Measurements from ENCODE around the gene WIPI1. TPM values are rescaled to one million over a fixed set of nuclear protein-coding genes. Genes with fewer than 3 reads are reported as not detected.
A peak's percentile ranks its signal among the peaks of the same experiment; 100 is the strongest.

WIPI1 gene
- polyA plus RNA-seq, 3 donors, result 24.9 to 33.5 (median 29.3) TPM

DNA sequence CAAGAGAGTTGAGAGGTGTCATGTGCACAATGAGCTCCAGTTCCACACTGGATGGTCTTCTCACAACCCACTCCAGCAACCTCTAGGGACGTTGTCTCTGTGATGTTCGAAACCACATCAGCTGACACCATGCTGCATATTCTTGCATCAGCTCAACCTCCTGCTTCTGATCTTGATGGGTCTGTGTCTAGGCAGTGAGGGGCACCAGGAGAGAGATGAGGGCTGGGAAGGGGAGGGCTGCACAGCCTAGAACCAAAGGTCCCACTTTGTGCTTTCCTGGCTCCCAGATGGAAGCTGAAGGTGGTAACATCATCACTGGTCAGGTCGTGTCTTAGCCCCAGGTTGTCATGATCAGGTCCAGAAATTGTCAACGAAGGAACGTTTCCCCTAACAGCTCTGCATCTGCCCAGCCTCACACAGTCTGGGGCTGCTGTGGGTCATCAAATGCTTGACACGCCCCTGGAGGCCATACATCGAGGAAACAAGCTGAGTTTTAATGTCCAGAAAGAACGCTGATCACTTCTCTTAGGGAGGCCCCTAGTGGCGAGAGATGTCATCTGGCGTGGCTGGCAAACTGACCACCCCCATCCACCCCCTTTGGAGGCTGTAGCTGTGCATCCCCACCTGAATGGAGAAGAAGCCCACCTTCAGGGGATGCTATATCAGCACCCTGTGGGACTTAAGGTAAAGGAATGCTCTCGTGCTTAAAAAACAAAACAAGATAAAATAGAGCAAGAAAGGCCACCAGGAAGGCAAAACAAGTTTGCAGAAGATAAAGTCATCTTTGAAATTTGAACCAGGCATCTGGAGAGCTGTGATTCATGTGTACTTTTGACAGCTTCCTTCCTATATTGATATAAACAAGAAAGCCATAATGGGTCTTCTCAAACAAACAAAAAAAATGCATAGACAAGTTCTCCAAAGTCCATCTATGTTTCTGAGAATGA lies 58.3 kb downstream of the WIPI1 start:
- DNase-seq (ENCODE audit: extremely low read depth in 1 of 11, low read depth in 9 of 11, low spot score in 4 of 11), result peak in 4 of 11 donors; percentile 47 to 67 (median 59)

DNA sequence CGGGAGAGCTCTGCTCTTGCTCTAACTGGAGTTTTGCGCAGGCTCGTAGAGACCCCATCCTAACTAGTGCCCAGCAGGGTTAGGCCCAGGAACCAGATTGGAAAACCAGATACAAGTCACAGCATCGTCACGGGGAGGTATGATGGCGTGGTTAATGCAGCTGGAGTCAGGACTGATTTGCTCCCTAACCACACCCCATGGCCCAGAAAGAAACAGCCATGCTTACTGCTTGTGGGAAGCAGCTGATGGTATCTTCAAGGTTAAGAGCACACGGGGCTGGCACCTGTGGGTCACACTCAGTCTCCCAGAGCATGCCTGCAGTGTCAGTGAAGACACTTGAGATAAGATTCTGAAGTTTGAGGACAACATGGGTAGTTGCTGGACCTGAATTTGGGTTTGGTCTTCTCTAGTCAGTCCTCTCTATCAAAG lies 60.2 kb downstream of the WIPI1 start:
- DNase-seq (ENCODE audit: extremely low read depth in 1 of 11, low read depth in 9 of 11, low spot score in 4 of 11), result no peak

DNA sequence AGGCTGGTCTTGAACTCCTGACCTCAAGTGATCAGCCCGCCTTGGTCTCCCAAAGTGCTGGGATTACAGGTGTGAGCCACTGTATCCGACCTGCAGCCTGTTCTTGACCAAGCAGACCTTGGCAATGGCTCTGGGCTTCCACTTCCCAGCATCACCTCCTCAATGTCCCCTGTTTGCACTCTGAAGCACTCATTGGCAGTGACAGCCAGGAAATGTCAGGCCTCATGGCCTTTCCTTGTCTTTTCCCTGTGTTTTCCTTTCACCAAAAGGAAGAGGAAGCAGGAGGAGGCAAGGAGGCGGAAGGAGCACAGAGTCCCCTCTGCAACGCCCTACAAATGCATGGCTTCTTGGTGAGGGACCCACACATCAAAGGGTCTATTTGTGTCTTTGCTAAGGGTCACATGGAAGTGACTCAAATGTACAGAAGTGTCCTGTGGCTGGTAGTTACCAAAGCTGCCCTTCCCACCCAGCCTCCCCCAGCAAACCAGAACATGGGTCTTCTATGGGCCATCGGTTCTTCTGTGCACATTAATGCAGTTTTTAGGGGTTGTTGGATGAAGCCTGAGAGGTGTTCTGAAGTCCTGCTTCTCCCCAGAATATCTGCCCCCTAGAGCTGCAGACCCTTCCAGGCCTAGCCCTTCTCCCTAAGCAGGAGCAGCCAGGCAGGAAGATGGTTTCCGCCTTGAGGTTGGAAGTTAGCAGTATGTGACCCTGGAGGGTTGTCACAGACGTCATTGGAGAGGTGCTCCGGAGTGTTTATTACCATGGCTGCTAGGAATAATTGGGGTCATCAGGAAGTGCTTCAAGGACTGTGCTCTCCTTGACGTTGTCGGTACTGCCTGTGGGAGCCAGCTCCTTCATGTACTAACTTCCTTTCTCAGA lies 60.8 kb downstream of the WIPI1 start:
- no peak for DNase-seq (ENCODE audit: extremely low read depth in 1 of 11, low read depth in 9 of 11, low spot score in 4 of 11)

DNA sequence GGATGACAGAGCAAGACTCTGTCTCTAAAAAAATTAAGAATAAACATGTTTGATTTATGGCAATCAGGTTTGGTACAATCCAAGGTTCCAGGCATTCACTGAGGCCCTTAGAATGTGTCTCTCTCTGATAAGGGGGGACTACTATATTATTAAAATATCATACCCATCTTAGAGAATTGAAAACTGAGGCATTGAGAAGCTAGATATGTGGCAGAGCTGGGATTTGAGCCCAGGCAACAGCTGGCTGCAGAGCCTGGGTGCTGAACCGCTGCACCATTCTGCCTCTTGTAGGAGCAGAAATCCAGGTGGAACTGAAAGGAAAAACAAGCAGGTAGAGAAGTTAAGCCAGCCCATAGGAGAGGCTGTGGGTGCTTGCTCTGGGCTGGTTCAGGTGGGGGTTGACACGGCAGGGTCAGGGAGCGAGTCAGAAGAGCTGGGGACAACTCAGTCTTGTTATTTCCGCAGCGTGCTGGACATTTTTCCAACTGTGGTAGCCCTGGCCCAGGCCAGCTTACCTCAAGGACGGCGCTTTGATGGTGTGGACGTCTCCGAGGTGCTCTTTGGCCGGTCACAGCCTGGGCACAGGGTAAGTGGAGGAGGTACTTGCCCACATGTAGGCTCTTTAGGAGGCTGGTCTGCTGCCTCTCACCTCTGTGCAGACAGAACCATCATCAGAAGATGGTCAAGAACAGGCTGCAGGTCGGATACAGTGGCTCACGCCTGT lies 62.5 kb downstream of the WIPI1 start:
- no peak for DNase-seq (ENCODE audit: extremely low read depth in 1 of 11, low read depth in 9 of 11, low spot score in 4 of 11)

DNA sequence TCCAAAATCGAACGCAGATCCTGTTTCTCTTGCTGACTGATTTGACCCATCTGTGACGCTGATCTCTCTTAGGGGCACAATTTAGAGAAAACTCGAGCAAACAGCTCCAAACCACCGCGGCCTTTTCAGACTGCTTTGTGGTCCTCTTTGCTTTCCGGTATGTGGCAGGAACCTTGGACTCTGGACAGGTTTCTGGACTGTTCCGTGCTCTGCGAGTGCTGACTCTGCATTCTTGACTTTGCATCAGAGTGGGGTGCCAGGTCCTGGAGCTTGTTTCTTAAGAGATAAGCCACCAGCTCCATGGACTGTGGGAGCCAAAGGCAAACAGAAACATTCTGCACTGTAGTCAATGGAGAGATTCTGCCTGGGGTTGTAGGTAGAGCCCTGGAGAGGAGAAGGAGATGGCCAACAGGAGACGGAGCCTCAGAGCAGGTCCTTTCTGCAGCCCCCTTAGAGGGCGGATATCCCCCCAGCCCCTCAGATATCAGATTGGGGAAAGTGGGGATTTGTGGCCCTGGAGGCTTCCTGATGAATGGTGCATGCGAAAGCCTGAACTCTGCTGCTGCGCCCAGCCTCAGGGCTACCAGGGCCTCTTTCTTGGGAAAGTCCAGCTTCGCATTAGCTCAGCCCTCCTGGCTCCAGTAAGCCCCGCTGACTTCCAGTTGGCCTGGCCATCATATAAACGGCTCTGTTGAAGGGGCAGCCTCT lies 65.6 kb downstream of the WIPI1 start:
- no peak for DNase-seq (ENCODE audit: extremely low read depth in 1 of 11, low read depth in 9 of 11, low spot score in 4 of 11)

DNA sequence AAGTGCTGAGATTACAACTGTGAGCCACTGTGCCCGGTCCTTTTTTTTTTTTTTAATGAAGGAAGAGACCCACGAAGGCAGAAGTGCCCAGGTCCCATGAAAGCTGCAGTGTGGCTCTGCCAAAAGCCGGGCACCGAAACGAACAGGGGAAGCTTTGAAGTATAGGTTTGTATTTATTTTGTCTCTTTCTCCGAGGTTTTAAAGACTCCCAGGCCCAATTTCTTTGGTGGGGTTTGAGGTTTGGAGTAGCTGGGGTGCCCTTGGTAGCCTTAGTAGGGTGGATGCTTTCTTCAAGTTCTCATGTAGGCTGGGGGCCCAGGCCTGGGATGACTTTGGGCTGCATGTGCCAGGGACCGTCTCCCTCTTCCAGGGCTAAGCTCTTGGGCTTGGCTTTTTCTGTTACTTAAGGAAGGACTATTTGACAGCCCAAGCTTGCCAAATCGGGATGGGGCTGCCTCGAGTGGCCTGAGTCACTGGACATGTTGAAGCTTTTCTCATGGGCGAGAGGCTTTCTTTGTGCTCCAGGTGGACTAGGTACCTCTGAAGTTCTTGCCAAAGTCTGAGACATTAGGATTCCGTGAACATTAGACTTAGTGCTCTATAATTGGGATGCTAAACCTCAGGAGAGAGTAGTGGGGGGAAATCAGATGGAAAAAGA lies 66.3 kb downstream of the WIPI1 start:
- no peak for DNase-seq (ENCODE audit: extremely low read depth in 1 of 11, low read depth in 9 of 11, low spot score in 4 of 11)

DNA sequence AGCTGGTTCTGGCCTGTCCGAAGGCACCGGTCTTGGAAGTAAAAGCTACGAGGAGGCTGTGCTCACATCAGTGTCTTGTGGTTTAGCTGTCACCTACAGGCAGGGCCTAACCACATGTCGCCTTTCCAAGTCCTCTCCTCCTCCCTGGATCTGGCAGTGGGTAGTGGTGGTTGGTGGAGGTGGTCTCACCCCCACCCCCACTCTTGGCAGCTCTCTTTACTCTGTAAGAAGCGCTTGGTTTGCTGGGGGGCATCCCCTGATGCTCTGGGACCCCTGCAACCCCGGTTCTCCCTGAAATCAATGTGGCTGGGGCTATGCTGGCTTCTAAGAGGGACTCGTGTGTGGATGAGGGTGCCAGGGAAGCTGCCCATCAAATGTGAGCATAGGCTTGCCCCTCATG lies 68.3 kb downstream of the WIPI1 start:
- DNase-seq (ENCODE audit: extremely low read depth in 1 of 11, low read depth in 9 of 11, low spot score in 4 of 11), result no peak

DNA sequence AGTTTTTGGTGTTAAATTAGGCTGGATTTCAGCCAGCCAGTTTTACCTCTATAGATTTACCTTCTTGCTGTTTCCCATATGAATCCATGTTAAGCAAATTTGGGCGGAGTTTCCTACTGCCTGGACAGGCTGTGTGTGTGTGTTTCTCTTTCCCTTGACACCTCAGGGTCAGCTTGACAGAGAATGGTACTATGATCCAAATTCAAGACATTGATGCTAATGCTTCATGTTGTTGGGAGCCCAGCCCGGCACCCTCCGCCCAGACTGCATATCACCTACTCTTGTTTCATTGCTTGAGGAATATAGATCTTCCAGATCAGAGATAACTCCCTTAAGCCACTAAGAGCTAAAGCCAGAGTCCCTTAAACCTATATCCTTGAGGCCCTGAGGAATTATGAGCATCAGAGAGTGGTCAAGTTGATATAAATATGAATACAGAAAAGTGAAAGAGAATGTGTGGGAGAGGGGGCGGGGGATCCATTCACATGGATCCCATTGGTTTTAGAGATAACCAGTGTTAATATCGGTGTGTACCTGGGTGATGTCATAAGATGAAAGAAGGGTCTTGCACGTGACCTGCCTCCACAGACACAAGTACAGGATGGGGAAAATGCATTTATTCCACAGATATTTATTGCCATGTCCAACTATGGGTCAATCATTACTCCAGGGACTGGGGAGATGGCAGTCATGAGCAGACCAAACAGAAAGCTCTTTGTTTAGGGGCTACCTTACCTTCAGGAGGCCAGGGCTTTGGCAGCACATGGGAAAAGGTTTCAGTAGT lies 69.7 kb downstream of the WIPI1 start:
- DNase-seq (ENCODE audit: extremely low read depth in 1 of 11, low read depth in 9 of 11, low spot score in 4 of 11), result no peak

DNA sequence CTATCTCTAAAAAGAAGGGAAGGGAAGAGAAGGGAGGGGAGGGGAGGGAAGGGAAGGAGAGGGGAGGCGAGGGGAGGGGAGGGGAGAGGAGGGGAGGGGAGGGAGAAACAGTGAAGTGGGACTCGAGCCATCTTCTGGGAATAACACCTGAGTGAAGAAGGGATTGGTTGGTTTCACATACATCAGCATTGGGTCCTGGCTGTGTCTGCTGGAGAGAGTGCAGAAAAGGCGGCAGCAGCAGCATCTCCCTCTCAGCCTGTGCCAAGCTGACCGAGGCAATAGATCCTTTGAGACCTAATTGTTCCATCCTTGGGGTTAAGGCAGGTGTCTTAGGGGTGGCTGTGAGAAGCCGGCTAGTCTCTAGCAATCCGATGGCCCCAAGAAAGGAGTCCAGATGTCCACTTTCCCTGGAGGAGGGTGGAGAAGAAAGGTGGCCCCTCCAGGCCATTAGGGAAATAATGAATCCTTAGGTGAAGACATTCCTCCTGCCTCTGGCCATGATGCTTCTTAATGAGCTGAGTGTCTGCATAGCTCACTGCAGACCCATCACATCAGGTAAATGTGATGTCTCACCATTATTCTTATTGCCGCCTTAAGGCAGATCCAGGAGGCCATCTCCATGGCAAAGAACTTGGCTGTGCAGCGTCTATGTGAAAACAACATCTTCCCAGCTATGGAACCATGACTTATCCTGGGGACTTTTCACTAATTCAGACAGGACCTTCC lies 71.6 kb downstream of the WIPI1 start:
- no peak for DNase-seq (ENCODE audit: extremely low read depth in 1 of 11, low read depth in 9 of 11, low spot score in 4 of 11)

DNA sequence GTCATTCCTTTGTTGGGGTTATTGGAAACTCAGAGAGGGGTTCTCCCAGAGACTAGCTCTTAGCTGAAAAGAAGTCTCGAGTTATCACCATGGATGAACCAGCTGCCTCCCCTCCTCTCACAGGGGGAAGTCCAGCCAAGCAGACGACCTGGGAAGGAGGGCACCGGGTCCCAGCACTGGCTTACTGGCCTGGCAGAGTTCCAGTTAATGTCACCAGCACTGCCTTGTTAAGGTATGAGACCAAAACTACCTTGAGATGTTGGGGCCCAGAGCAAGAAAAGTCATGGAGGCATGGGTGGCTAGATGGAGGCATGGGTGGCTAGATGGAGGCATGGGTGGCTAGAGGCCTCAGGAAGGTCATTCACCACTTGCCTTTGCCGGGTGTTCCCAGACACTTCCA lies 72.4 kb downstream of the WIPI1 start:
- DNase-seq (ENCODE audit: extremely low read depth in 1 of 11, low read depth in 9 of 11, low spot score in 4 of 11), result no peak

DNA sequence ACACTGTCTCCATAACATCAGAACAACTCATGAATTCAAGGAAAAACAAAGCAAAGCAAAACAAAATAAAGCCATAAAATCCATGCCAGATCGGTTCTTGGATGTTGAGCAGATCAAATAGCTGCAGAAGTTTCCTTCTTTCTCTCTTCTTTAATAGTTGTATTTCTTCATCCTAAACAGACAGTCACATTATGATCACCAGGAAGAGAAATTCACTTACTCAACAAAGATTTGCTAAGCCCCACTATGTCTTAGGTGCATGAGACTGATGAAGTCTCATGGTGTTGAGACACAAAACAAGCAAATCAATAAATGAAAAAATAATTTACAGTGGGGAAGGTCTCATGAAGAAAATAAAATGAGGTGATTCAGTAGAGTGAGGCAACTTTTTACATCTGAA lies 72.8 kb downstream of the WIPI1 start:
- no peak for DNase-seq (ENCODE audit: extremely low read depth in 1 of 11, low read depth in 9 of 11, low spot score in 4 of 11)

DNA sequence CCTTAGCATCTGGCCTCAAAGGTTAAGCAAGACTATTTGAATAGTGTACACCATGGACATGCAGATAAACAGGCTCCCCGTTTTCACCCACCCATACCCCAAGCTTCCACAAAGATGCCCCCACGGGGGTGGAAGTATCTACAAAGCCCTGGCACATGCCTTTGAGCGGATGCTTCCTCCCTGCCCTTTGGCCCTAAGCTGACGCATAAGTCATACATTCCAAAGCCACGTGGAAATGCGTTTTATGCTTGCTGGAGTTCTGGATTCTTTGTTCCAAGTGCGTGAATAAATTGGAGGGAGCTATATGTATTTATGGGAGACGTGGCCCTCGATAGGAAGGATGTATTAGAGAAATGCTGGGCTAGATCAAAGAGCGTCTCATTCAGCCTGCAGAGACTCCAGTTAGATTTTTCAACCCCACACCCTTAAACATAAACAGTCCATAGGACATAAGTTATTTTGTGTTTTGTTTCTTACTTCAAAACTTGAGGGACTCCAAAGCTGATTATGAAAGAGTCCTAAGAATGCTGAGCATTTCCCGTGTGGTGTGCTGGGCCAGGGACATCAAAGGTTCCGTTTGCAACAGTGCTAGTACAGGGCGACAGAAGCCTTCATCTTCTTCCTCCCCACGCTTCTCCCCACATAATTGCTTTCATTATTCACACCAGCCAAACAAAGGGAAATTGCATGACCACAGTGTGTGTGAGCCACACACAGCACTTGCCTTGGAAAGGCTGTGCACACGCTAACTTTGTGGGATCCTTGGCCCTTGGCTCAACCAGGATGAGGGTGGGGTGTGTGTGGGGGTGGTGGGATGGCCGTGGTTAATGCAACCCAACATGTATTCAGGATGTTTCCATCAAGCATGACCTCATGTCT lies 73.6 kb downstream of the WIPI1 start:
- DNase-seq (ENCODE audit: extremely low read depth in 1 of 11, low read depth in 9 of 11, low spot score in 4 of 11), result no peak

DNA sequence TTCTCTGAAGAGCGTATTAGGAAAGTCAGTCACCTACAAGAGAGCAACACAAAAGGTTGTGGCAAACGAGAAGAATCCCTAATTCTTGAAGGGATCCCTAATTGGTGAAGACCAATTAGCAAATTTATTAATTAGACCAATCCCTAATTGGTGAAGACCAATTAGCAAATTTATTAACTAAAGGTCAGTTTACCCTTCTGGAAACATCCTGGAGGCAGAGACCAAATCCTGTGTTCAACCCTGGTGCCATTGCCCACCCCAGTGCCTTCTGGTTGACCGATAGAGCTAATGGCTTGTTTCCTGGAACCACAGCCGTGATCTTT lies 74.2 kb downstream of the WIPI1 start:
- no peak for DNase-seq (ENCODE audit: extremely low read depth in 1 of 11, low read depth in 9 of 11, low spot score in 4 of 11)

DNA sequence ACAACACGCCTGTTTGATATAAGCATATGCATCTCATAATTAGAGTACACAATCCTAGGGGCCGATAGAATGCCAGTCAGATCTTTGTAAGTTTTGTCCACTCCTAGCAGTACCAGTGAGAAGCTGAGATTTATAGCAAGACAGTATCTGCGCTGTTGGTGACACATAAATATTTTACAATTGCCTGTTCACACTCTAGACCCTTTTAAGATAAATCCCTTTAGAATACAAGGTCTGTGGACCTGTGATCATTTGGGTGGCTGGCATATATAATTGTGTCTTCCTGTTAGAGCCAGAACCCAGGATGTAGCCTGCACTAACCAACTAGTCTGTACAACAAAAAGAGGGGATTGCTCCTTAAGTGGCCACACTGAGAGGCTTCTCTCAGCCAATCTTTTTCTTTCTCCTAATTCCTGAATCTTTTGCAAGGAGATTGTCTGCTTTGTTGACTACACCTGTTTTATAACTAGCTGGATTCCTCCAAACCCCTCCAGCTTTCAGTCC lies 74.7 kb downstream of the WIPI1 start:
- no peak for DNase-seq (ENCODE audit: extremely low read depth in 1 of 11, low read depth in 9 of 11, low spot score in 4 of 11)

DNA sequence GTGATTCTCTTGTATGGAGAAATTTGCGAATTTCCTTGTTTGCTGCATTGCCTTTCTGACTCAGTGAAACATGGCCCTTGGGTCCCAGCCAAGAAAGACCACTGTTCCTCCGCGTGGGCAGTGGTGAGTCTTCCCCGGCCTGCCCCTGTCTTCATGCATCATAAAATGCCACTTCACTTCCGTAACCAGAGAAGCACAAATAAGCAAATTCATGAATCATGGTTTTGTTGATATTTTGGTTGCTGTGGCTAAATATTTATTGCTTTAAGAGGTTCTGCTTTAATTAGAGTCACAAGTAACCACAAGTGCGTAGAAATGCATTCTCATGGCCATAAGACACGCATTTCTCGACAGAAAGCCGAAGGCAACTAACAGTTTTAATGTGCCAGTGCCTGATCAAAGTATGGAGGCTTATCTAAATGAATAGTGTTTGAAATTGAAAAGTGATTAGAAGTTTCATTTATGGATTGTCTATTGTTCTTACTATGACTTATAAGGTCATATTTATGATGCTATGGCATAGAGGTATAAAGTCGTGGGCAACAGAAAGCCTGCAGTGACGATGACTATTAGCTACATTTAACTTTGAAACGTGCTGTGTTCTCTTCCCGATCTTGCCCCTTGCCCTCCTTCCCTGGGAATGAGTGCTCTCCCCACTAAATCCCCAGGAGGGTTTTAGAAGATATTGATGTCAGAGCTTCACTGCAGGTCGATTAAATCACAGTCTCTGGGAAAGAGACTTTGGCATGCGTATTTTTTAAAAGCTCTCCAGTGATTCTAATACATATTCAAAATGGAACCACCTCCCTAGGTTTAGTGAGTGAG lies 76.0 kb downstream of the WIPI1 start:
- peak in 5 of 11 donors; percentile 50 to 77 (median 62) for DNase-seq (ENCODE audit: extremely low read depth in 1 of 11, low read depth in 9 of 11, low spot score in 4 of 11)

Measured in renal cortex interstitium (tissue), 11 donors.